ENCODE results near the gene APOC4.
"Not testable (repeated sequence)": the region's sequence is repeated elsewhere in the genome, so short reads cannot be mapped to it uniquely, and the experiment has no call there.

The APOC4 gene

DNA sequence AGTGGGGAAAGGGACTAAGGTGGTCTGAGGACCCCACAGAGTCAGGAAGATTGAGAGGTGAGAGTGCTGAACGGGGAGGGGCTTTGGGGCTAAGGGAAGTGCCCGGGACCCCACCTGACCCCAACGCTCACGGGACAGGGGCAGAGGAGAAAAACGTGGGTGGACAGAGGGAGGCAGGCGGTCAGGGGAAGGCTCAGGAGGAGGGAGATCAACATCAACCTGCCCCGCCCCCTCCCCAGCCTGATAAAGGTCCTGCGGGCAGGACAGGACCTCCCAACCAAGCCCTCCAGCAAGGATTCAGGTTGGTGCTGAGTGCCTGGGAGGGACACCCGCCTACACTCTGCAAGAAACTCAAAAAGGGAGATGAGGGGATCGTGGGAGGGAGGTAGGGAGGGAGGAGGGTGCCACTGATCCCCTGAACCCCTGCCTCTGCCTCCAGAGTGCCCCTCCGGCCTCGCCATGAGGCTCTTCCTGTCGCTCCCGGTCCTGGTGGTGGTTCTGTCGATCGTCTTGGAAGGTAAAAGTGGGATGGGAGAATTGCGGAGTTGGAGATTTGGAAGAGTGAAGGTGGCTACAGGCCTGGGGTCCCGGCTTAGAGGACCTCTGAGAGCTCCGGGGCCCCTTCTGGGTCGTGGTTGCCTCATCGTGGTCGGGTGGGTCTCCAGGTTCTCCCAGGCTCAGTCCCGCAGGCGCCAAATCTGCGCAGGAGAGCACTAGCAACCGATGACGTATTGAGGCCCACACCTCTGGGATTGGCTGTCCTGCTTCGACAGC lies 27.4 kb upstream of the APOC4 start, which contains the start of gene APOC1:
APOC1 (plus strand) TSS at position 176 of the 774 bp plus-strand sequence; CDS start at position 460, 284 bp downstream.
- DNase-seq (ENCODE audit: low spot score): peak; percentile 86

DNA sequence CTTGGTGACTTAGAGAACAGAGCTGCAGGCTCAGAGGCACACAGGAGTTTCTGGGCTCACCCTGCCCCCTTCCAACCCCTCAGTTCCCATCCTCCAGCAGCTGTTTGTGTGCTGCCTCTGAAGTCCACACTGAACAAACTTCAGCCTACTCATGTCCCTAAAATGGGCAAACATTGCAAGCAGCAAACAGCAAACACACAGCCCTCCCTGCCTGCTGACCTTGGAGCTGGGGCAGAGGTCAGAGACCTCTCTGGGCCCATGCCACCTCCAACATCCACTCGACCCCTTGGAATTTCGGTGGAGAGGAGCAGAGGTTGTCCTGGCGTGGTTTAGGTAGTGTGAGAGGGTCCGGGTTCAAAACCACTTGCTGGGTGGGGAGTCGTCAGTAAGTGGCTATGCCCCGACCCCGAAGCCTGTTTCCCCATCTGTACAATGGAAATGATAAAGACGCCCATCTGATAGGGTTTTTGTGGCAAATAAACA lies 17.8 kb upstream of the APOC4 start:
- DNase-seq (ENCODE audit: low spot score): no peak

GRCh38 chr19:44925114-44925891 lies 16.7 kb upstream of the APOC4 start:
- DNase-seq (ENCODE audit: low spot score): peak; percentile 91

DNA sequence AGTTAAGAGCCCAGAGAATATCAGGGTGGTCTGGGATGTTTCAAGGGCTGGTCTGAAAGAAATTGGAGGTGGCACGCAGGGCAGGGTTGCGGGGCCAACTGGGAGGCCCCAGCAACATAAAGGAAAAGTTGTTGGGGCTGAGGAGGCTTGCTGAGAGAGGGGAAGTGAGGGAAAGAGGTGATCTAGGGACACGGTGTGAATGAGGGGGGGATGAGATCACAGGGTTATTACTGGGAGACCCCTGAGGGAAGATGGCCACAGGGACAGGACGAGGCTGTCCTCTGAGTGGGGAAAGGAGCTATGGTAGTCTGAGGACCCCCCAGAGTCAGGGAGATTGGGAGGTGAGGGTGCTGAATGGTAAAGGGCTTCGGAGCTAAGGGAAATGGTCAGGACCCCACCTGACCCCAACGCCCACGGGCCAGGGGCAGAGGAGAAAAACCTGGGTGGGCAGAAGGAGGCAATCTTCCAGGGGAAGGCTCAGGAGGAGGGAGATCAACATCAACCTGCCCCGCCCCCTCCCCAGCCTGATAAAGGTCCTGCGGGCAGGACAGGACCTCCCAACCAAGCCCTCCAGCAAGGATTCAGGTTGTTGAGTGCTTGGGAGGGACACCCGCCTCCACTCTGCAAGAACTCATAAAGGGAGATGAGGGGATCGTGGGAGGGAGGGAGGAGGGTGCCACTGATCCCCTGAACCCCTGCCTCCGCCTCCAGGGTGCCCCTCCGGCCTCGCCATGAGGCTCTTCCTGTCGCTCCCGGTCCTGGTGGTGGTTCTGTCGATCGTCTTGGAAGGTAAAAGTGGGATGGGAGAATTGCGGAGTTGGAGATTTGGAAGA lies 15.6 kb upstream of the APOC4 start:
- DNase-seq (ENCODE audit: low spot score): not testable (repeated sequence)

DNA sequence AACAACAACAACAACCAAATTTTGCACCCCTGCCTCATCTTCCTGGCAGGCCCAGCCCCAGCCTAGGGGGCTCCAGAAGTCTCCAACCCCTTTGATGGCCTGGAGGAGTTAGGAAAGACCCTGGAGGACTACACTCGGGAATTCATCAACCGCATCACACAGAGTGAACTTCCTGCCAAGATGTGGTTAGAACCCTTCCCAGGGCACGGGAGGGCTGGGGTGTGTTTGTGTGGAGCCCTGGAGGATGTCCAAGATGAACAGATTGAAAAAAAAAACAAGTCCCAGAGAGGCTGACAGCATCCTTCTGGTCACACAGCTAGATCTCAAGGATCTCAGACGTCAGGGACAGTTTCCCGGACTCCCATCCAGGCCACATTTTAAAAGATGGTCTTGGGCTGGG lies 14.3 kb upstream of the APOC4 start:
- no peak for DNase-seq (ENCODE audit: low spot score)

DNA sequence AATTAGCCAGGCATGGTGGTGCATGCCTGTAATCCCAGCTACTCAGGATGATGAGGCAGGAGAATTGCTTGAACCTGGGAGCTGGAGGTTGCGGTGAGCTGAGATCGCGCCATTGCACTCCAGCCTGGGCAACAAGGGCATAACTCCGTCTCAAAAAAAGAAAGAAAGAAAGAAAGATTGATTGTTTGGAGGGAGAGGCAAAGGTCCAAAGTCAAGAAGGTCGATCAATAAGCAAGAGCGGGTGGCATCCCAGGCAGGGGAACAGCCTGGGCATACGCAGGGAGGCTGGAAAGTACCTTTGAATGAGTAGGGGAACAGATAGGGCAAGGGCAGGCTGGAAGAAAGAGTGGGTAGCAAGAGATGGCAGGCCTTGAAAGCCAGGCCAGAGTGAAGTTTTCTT lies 11.9 kb upstream of the APOC4 start:
- DNase-seq (ENCODE audit: low spot score): no peak

- DNase-seq (ENCODE audit: low spot score): no peak
These were observed 10.5 kb upstream of the APOC4 start for GRCh38 chr19:44931541-44931940.

DNA sequence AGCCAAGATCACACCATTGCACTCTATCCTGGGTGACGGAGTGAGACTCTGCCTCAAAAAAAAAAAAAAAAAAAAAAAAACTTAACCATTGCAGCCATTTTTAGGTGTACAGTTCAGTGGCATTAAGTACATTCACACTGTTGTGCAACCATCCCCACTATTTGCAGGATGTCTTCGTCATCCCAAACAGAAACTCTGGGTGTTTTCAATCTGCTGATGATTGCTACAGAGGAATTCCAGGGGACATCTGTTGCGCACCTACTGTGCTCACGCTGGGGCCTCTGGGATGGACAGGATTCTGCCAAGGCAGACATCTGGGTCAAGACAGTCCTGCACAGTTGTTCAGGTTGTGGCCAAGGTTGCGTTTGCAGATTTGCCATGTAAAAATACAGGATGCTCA lies 2.4 kb upstream of the APOC4 start:
- no peak for DNase-seq (ENCODE audit: low spot score)

- peak; percentile 64 for DNase-seq (ENCODE audit: low spot score)
These were observed 1.8 kb downstream of the APOC4 start for GRCh38 chr19:44943801-44944249.

- no peak for DNase-seq (ENCODE audit: low spot score)
These were observed 5.1 kb downstream of the APOC4 start for GRCh38 chr19:44947041-44947581.

- DNase-seq (ENCODE audit: low spot score): no peak
These were observed 6.2 kb downstream of the APOC4 start for GRCh38 chr19:44948237-44948636.

- no peak for DNase-seq (ENCODE audit: low spot score)
These were observed 6.8 kb downstream of the APOC4 start for GRCh38 chr19:44948763-44949374.

- no peak for DNase-seq (ENCODE audit: low spot score)
These were observed 7.5 kb downstream of the APOC4 start for GRCh38 chr19:44949550-44949949.

GRCh38 chr19:44951179-44952159 lies 9.4 kb downstream of the APOC4 start:
- peak; percentile 82 for DNase-seq (ENCODE audit: low spot score)

DNA sequence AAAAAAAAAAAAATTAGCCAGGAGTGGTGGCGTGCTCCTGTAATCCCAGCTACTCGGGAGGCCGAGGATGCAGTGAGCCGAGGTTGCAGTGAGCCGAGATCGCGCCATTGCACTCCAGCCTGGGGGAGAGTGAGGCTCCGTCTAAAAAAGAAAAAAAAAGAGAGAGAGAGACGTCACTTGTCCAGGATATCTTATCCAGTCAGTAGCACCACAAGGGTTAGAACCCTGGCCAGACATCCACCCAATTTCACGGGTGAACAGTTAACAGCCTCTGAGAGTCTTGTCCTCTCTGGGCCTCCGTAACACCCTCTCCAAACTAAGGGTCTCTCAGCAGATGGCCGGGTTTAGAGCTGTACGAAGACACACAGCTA lies 12.2 kb downstream of the APOC4 start:
- DNase-seq (ENCODE audit: low spot score): no peak

DNA sequence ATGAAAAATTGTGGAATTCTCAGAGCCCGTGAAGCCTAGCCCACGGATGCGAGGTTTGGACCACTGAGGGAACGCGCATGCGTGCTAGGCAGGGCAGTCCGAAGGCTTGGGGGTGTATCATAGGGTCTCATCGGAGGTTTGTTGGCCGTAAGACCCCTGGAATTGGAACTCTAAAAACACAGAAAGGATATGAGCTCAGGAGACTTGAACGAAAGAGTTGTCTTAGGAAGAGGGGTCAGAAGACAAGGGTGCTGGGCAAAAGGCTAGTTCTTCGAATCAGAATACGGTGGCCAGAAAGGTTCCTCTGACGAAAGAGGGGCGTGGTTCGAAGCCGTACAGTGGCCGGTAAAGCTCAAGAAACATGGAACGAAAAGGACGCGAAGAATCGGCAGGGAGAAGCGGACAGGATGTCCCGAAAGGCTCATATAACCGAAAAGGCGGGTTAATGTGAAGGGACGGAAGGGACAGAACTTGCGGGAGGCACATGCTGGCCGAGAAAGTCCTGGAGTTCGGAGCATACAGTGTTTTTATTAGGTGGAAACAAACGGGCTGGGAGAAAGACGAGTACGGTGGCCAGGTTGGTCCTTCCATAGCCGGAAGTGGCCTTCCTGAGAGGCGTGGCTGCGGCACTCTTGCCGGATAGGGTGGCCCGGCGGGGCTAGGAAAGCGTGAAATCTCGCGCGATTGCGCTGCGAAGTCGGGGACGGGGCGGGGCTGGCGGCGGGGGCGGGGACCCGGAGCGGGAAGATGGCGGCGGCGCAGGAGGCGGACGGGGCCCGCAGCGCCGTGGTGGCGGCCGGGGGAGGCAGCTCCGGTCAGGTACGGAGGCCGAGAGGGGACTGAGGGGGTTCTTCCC lies 12.8 kb downstream of the APOC4 start, which contains the start of gene CLPTM1:
CLPTM1 (plus strand) TSS at position 732 of the 856 bp plus-strand sequence; CDS start at position 748, 16 bp downstream.
- peak; percentile 96 for DNase-seq (ENCODE audit: low spot score)

DNA sequence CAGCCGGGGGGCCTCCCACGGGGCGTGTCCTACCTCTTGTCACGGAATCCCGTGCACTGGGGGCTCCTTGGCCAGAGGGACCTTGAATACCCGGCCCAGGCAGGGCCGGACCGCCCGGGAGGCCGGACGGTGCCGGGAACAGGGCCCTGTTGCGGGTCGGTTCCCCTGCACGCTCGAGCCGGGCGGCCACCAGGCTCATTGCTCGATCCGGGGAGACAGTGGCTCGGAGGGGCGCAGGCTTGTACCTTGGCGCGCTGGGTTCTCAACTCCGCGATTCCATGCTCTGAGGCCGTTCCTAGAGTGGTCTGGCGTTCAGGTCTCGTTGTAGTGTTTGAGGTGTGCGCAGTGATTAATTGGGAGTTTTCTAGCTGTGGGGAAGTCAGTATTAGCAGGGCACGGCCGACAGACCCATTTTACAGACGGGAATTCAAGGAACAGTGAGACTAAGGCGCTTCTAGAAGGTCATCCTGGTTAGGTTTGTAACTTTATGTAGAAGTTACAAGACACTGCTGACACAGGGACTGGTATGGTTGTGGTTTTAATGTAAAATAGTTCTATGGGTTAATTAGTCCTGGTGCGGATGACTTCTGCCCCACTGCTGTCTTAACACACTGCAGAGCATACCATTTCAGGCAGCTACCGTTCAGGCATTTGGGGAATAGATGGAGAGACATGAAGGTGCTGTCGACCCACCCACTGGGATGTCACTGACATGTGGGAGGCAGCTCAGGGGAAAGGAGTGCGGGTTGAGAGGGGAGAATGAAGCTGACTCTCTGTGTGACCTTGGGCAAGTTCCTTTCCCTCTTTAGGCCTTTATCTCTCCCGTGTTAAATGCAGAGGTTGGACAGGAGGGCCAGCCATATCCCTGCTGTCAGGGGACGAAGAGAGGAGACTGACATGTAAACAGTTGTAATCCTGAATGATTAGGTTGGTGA lies 13.7 kb downstream of the APOC4 start:
- no peak for DNase-seq (ENCODE audit: low spot score)

- DNase-seq (ENCODE audit: low spot score): no peak
These were observed 15.5 kb downstream of the APOC4 start for GRCh38 chr19:44957526-44957925.
